Renal cortex interstitium (tissue), 11 donors: ENCODE data around the gene IKZF1. TPM values are rescaled to one million over a fixed set of nuclear protein-coding genes. Genes with fewer than 3 reads are reported as not detected.
"Not testable (repeated sequence)": the region's sequence is repeated elsewhere in the genome, so short reads cannot be mapped to it uniquely, and the experiment has no call there.

ENCODE experiments used
- DNase-seq, 11 donors: peaks; one replicate each; pipeline ENCODE4 v3.0.0-alpha.2; 2013; ENCODE audit warnings: low read depth in 9 of 11, low spot score in 4 of 11; ENCODE audit errors: extremely low read depth in 1 of 11
- polyA plus RNA-seq, 3 donors: library from polyadenylated mRNA; unstranded; fragments of 120-200 nt; gene quantifications; one replicate each; pipeline ENCODE4 v1.2.1, GENCODE V29; 2013; ENCODE audit not compliant: insufficient read length in 3 of 3

The IKZF1 gene
- polyA plus RNA-seq, 3 donors, result 0.98 to 1.8 (median 1.1) TPM

DNA sequence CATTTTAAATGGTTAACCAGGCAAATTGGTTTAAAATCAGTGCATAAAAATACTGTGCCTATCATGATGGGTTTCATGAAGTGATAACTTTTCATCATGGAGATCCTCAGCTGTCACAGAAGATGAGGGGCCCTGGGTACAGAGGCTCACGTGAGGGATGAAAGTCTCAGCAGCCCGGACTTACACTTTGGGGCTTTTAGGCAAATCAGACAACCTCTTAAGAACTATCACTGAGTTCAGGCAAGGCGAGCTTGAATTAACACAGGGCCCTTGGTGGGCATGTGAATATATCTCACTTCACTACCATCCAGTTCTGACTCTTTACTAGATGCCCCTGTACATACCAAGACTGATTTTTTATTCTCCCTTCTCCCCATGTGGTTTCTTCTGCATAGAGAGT, 19.6 kb downstream of the IKZF1 start:
- no peak for DNase-seq

DNA sequence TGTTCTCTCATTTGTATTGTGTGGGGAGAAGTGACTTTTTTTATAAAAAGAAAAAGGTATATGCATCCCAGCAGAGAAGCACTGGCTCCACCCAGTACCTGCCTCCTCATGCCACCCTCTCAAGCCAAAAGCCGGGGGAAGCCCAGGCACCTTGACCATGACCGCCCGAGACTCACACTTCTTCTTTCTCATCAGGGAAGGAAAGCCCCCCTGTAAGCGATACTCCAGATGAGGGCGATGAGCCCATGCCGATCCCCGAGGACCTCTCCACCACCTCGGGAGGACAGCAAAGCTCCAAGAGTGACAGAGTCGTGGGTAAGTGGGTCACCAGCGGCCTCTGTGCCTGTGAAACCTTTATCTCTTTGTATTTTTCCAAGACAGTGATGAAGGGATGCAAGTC, 22.9 kb downstream of the IKZF1 start:
- no peak for DNase-seq

- DNase-seq, result no peak
Observed at GRCh38 chr7:50329775-50330174, 25.3 kb downstream of the IKZF1 start.

- no peak for DNase-seq
Observed at GRCh38 chr7:50330254-50330653, 25.7 kb downstream of the IKZF1 start.

DNA sequence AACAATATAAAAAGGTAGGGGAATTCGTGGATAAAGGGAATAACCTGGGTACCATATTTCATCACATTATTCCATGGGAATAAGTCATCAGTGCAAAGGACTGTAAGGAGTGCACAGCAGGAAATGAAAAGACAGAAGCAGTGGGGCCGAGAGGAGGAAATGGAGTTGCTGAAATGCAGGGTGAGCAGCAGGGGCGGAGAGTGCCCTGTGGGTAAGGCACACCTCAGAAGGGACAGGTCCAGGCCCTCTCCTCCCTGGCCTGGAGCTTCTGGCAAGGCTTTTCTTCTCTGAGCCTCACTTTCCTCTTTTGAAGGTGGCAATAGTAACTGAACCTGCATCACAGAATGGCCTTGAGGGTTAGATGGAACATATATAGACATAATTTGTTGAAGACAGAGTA, 26.2 kb downstream of the IKZF1 start:
- no peak for DNase-seq

- DNase-seq, result no peak
Observed at GRCh38 chr7:50331564-50332208, 27.2 kb downstream of the IKZF1 start.

- no peak for DNase-seq
Observed at GRCh38 chr7:50332241-50333165, 28.0 kb downstream of the IKZF1 start.

DNA sequence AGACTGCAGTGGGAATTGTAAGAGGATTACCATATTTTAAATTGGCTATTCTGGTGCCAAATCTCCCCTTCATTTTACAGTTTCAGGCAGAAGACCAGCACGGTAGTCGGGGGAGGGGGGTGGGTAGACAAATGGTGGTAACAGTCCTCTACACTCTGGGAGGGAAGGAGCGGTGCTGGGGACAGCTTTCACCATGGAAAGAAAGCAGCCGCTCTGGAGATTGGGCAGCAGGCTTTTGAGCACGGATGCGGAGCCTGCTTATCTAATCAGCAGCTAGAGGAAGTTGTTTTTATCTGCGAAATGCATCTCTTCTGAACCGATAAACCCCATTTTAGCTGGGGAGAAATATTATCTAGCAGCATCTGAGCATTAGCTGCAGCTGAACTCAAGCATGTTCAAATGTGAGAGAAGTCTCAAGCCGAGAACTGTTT, 28.7 kb downstream of the IKZF1 start:
- no peak for DNase-seq

DNA sequence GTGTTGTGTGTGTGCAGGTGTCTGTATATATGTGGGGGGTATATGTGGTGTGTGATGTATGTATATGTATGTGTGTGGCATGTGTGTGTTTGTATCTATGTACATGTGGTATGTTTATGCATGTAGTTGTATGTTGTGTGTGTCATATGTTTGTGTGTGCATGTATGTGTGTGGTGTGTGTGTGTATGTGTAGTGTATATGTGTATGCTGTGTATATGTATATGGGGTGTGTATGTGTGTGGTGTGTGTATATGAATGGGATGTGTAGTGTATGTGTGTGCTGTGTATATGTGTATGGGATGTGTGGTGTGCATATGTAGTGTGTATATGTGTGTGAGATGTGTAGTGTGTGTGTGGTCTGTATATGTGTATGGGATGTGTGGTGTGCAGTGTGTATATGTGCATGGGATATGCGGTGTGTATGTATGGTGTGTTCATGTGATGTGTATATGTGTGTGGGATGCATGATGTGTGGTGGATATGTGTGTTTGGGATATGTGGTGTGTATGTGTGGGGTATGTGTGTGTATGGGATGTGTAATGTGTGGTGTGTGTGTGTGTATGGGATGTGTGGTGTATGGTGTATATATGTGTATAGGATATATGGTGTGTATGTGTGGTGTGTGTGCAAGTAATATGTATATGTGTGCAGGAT, 30.0 kb downstream of the IKZF1 start:
- DNase-seq, result no peak

GRCh38 chr7:50335230-50335794, 30.8 kb downstream of the IKZF1 start:
- DNase-seq, result no peak

DNA sequence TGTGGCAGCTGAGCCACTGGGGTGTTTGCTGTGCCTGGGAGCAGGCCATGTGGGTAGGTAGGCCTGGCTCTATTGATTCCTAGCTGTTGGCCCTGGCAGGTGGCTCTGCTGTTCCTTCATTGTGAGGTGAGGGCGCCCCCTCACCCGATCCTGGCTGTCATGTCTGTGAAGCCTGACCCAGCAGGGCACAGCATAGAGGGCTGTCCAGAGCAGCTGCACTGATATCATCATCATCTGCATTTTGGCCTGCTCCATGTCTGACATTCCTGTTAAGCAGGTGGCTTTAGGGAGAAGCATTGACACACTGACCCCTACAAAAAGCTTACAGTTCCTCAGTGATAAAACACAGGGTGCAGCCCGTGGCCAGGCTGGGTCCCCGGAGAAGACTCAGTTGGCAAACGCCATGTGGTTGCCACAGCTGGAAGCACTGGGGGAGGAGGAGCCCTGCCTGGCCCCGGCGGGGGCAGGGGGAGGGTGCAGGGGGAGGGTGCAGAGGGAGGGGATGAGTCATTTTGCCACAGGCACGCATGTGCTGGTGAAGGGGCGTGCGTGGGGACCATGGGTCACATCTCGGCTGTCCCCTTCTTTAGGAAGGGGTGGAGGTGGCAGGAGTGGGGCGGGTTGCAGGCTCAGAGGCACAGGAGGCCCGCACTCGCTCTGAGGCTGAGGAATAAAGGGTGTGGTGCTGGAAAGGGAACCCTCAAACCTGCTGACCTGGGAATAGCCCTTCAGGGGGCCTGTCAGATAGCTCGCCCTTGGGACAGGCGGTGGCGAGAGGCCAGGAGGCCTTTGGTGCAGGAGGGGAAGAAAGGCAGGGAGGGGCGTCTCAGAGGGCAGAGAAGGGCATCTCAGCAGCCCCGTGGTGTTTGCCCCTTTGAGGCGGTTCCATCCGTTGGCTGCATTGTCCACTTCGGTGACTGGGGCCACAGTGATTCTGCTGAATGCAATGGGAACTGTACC, 31.6 kb downstream of the IKZF1 start:
- DNase-seq, result no peak

- DNase-seq, result no peak
Observed at GRCh38 chr7:50336894-50337703, 32.6 kb downstream of the IKZF1 start.

- DNase-seq, result not testable (repeated sequence)
Observed at GRCh38 chr7:50339472-50339871, 35.0 kb downstream of the IKZF1 start.

DNA sequence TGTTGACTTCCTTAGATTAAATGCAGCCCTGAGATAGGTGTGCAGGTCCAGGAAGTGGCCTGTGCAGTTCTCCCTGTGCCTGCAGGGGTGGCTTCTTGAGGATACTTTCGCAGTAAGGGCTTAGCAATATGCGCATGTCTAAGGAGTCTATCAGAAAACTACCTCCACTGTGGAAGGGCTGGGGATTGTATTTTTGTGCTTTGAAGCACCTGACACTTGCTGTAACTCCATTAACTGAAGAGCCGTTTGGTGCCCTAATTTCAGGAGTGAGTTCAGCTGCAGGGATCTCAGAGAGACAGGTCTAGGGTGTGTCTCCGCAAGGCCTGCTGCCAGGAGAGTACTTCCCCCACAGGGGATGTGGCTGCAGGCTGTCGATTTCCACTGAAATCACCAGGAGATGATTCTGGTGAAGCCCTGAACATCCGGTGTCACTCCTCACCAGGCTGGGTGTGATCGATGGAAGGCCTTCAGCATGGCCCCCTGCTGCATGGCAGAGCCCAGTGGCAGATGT, 35.5 kb downstream of the IKZF1 start:
- no peak for DNase-seq

GRCh38 chr7:50341724-50342123, 37.2 kb downstream of the IKZF1 start:
- DNase-seq, result no peak

GRCh38 chr7:50342616-50343114, 38.1 kb downstream of the IKZF1 start:
- no peak for DNase-seq
